ENCODE measurements around the gene PCA3.
"Not testable (repeated sequence)": the region's sequence is repeated elsewhere in the genome, so short reads cannot be mapped to it uniquely, and the experiment has no call there.

Gene PCA3

GRCh38 chr9:76764138-76764537 is at the start of gene PCA3:
TSS of gene PCA3 (plus strand) at chr9:76764438.
- no peak for DNase-seq (ENCODE audit: low read depth in 2 of 2)

GRCh38 chr9:76716085-76716672 is 48.1 kb upstream of the PCA3 start:
- DNase-seq (ENCODE audit: low read depth in 2 of 2), result no peak

GRCh38 chr9:76717176-76717575 is 47.1 kb upstream of the PCA3 start:
- no peak for DNase-seq (ENCODE audit: low read depth in 2 of 2)

GRCh38 chr9:76717613-76718012 is 46.6 kb upstream of the PCA3 start:
- no peak for DNase-seq (ENCODE audit: low read depth in 2 of 2)

- DNase-seq (ENCODE audit: low read depth in 2 of 2), result no peak
These were observed 46.1 kb upstream of the PCA3 start for GRCh38 chr9:76718166-76718565.

- no peak for DNase-seq (ENCODE audit: low read depth in 2 of 2)
These were observed 44.0 kb upstream of the PCA3 start for GRCh38 chr9:76720245-76720644.

- DNase-seq (ENCODE audit: low read depth in 2 of 2), result no peak
These were observed 39.2 kb upstream of the PCA3 start for GRCh38 chr9:76725011-76725546.

GRCh38 chr9:76725885-76726284 is 38.4 kb upstream of the PCA3 start:
- DNase-seq (ENCODE audit: low read depth in 2 of 2), result no peak

GRCh38 chr9:76729116-76729515 is 35.1 kb upstream of the PCA3 start:
- no peak for DNase-seq (ENCODE audit: low read depth in 2 of 2)

- no peak for DNase-seq (ENCODE audit: low read depth in 2 of 2)
These were observed 34.1 kb upstream of the PCA3 start for GRCh38 chr9:76729980-76730737.

GRCh38 chr9:76730801-76731200 is 33.4 kb upstream of the PCA3 start:
- DNase-seq (ENCODE audit: low read depth in 2 of 2), result peak; percentile 12 to 19

- DNase-seq (ENCODE audit: low read depth in 2 of 2), result peak; percentile 58 to 59
These were observed 31.8 kb upstream of the PCA3 start for GRCh38 chr9:76732341-76732958.

GRCh38 chr9:76733096-76733495 is 31.1 kb upstream of the PCA3 start:
- no peak for DNase-seq (ENCODE audit: low read depth in 2 of 2)

- no peak for DNase-seq (ENCODE audit: low read depth in 2 of 2)
These were observed 29.5 kb upstream of the PCA3 start for GRCh38 chr9:76734716-76735115.

- no peak for DNase-seq (ENCODE audit: low read depth in 2 of 2)
These were observed 26.9 kb upstream of the PCA3 start for GRCh38 chr9:76737154-76737902.

GRCh38 chr9:76738402-76738801 is 25.8 kb upstream of the PCA3 start:
- no peak for DNase-seq (ENCODE audit: low read depth in 2 of 2)

- DNase-seq (ENCODE audit: low read depth in 2 of 2), result no peak
These were observed 22.7 kb upstream of the PCA3 start for GRCh38 chr9:76741524-76741923.

- DNase-seq (ENCODE audit: low read depth in 2 of 2), result not testable (repeated sequence)
These were observed 21.3 kb upstream of the PCA3 start for GRCh38 chr9:76742890-76743289.

GRCh38 chr9:76743931-76744330 is 20.3 kb upstream of the PCA3 start:
- DNase-seq (ENCODE audit: low read depth in 2 of 2), result no peak

- DNase-seq (ENCODE audit: low read depth in 2 of 2), result no peak
These were observed 19.9 kb upstream of the PCA3 start for GRCh38 chr9:76744336-76744735.

- DNase-seq (ENCODE audit: low read depth in 2 of 2), result no peak
These were observed 13.2 kb upstream of the PCA3 start for GRCh38 chr9:76751001-76751400.

GRCh38 chr9:76756268-76756640 is 8.0 kb upstream of the PCA3 start:
- no peak for DNase-seq (ENCODE audit: low read depth in 2 of 2)

Data from fibroblast of skin of left quadriceps (primary cell).